Stomach smooth muscle (tissue), 2 donors: ENCODE data around the gene CREB3.

Experiments
- H3K27ac ChIP-seq: one replicate; pipeline ENCODE4 v1.7.0; 2013; ENCODE audit warnings: mild to moderate bottlenecking, low read length, inconsistent platforms
- H3K27me3 ChIP-seq, 2 donors: one replicate each; pipeline ENCODE4 v1.7.0; 2013; ENCODE audit warnings: low read length in 2 of 2; ENCODE audit not compliant: insufficient read depth in 2 of 2, control insufficient read depth in 1 of 2
- H3K36me3 ChIP-seq, 2 donors: one replicate each; pipeline ENCODE4 v1.7.0; 2013; ENCODE audit warnings: low read length in 2 of 2; ENCODE audit not compliant: control insufficient read depth in 2 of 2, insufficient read depth in 2 of 2
- H3K4me1 ChIP-seq: one replicate; pipeline ENCODE4 v1.7.0; 2013; ENCODE audit warnings: low read length; ENCODE audit not compliant: control insufficient read depth, insufficient read depth
- H3K4me3 ChIP-seq, 2 donors: one replicate each; pipeline ENCODE4 v1.7.0; 2013; ENCODE audit warnings: low read length in 2 of 2
- H3K9ac ChIP-seq, 2 donors: one replicate each; pipeline ENCODE4 v1.7.0; 2013; ENCODE audit warnings: low read length in 2 of 2, mild to moderate bottlenecking in 1 of 2
- H3K9me3 ChIP-seq, 2 donors: one replicate each; pipeline ENCODE4 v1.7.0; 2013; ENCODE audit warnings: low read length in 2 of 2; ENCODE audit not compliant: control insufficient read depth in 2 of 2
- donor health status: healthy.
- donor health status: Pancreatic carcinoma.

The CREB3 gene

GRCh38 chr9:35714123-35714522 lies 18.3 kb upstream of the CREB3 start:
- Histone ChIP-seq H3K9ac (no peak overlapping the region), H3K4me1 (no peaks in the 10 kb centered on the region), H3K9me3 (no peaks in the 10 kb centered on the region), H3K36me3 (peaks cover 87% of the 10 kb centered on the region in 2 donors), H3K27ac (peak overlapping the region; percentile 41), H3K27me3 (no peaks in the 10 kb centered on the region), H3K4me3 (no peak overlapping the region)

- H3K27me3 ChIP-seq, result no peaks in the 10 kb centered on the region
- H3K27ac ChIP-seq, result peak overlapping the region; percentile 70
- no peaks in the 10 kb centered on the region for H3K9me3 ChIP-seq
- no peak overlapping the region for H3K9ac ChIP-seq
- H3K4me3 ChIP-seq, result no peak overlapping the region
- no peaks in the 10 kb centered on the region for H3K4me1 ChIP-seq
- peaks cover 90 to 93% of the 10 kb centered on the region in 2 donors for H3K36me3 ChIP-seq
Observed at GRCh38 chr9:35714579-35715252, 17.8 kb upstream of the CREB3 start.

DNA sequence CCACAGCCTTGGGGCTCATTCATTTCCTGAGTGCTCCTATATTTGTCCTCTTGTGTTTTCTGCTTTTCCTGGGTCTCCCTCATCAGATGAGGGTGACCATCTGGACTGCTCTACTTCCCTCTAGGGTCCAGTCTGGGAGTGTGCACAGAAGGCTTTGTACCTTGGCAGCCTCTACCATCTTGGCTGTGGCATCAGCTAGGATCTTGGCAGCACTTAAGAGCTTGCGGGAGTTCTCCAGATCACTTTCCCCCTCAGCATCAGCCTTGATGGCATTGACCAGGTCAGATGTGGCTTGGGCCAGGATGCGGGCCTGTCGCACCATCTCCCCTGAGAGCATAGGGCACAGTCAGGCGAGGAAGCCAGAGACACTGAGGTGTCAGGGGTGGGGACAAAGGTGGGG lies 16.2 kb upstream of the CREB3 start:
- no peak overlapping the region for H3K4me3 ChIP-seq
- H3K36me3 ChIP-seq, result peaks cover 94 to 97% of the 10 kb centered on the region in 2 donors
- no peaks in the 10 kb centered on the region for H3K27me3 ChIP-seq
- peak overlapping the region; percentile 25 for H3K27ac ChIP-seq
- no peaks in the 10 kb centered on the region for H3K9me3 ChIP-seq
- H3K4me1 ChIP-seq, result no peaks in the 10 kb centered on the region
- peak overlapping the region in 1 of 2 donors; percentile 1 for H3K9ac ChIP-seq

DNA sequence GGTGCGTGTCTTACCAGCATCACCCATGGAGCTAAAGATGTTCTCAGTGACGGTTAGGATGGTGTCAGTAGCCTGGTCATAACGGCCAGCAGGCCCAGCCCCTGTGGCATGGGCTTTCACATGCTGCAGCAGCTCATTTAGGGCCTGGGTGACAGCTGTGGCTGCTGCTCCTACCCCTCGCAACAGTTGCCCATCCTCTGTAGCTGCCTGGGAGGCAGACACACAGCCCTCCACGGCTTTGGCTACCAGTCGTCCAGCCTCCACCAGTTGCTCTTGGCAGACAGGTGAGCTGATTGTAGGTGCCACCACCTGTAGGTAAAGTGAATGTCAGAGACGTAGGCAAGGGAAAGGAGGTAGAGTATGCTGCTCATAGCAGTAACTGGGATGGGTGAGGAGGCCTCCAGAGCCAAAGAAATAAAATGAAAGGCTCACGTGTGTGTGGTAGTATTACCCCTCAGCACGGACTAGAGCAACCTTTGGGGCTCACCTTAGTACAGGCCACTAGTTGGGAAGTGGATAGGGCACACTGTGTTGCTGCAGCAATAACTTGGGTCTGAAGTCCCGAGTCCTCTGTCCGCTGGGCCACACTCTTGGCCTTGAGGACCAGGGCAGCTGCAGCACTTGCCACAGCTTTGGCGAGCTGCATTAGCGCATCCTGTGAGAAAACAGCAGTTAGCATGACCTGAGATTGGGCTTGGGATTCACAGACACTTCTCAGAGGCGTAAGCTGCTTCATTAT lies 15.2 kb upstream of the CREB3 start:
- Histone ChIP-seq H3K4me3 (no peak overlapping the region), H3K36me3 (peaks cover 94 to 97% of the 10 kb centered on the region in 2 donors), H3K27ac (peak overlapping the region; percentile 25), H3K27me3 (no peaks in the 10 kb centered on the region), H3K4me1 (no peaks in the 10 kb centered on the region), H3K9ac (no peak overlapping the region), H3K9me3 (no peaks in the 10 kb centered on the region)

DNA sequence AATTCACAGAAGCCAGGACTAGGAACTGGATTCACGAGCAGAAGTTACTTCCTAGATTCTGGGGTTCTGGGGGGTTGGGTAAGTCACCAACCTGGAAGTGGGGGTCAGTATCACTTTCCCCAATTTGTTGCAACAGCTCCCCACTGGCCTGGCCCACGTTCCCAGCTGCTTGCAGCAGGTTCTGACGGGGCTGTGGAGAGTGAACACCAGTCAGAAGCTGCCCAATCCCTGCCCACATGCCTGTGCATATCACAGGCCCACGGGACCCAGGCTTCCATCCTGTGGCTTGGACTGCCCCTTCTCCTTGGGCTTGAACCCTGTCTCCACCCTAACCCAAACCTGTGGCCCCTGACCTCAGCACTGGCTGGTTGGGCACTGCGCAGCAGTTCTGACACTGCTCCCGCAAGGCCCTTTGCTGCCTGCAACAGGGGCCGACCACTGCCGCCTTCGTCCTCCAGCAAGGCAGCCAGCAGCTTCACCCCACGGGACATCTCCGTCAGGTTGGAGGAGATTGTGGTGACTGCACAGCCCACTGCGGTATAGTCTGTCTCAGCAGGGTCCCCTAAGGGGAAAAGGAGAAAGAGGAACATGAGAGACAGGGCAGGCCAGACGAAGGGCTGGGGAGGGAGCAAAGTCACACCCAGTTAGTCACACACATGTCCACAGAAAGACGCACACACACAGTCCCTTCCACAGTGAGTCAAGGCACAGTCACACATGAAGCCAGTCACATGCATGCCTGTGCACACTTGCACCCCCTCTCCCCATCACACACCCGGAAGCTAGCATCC lies 13.6 kb upstream of the CREB3 start:
- no peak overlapping the region for H3K9ac ChIP-seq

GRCh38 chr9:35719546-35719945 lies 12.9 kb upstream of the CREB3 start:
- Histone ChIP-seq H3K9ac (no peak overlapping the region), H3K27ac (peak overlapping the region; percentile 41), H3K36me3 (peaks cover 95 to 99% of the 10 kb centered on the region in 2 donors), H3K4me1 (no peaks in the 10 kb centered on the region), H3K27me3 (no peaks in the 10 kb centered on the region), H3K9me3 (no peaks in the 10 kb centered on the region), H3K4me3 (no peak overlapping the region)

More for the DNA sequence above, 13.6 kb upstream of the CREB3 start:
- peaks cover 95 to 99% of the 10 kb centered on the region in 2 donors for H3K36me3 ChIP-seq
- no peaks in the 10 kb centered on the region for H3K4me1 ChIP-seq
- H3K27ac ChIP-seq, result peak overlapping the region; percentile 41
- H3K27me3 ChIP-seq, result no peaks in the 10 kb centered on the region
- H3K4me3 ChIP-seq, result no peak overlapping the region
- H3K9me3 ChIP-seq, result no peaks in the 10 kb centered on the region

GRCh38 chr9:35723426-35723825 lies 9.0 kb upstream of the CREB3 start:
- H3K4me3 ChIP-seq, result no peak overlapping the region
- H3K36me3 ChIP-seq, result peaks cover 71 to 75% of the 10 kb centered on the region in 2 donors
- peaks cover 33% of the 10 kb centered on the region for H3K4me1 ChIP-seq
- peak overlapping the region; percentile 49 for H3K27ac ChIP-seq
- H3K27me3 ChIP-seq, result no peaks in the 10 kb centered on the region
- no peaks in the 10 kb centered on the region for H3K9me3 ChIP-seq
- no peak overlapping the region for H3K9ac ChIP-seq

GRCh38 chr9:35723908-35724307 lies 8.6 kb upstream of the CREB3 start:
- no peaks in the 10 kb centered on the region for H3K27me3 ChIP-seq
- H3K9me3 ChIP-seq, result no peaks in the 10 kb centered on the region
- H3K4me3 ChIP-seq, result no peak overlapping the region
- H3K36me3 ChIP-seq, result peaks cover 66 to 70% of the 10 kb centered on the region in 2 donors
- H3K4me1 ChIP-seq, result peaks cover 38% of the 10 kb centered on the region
- no peak overlapping the region for H3K9ac ChIP-seq
- peak overlapping the region; percentile 49 for H3K27ac ChIP-seq

DNA sequence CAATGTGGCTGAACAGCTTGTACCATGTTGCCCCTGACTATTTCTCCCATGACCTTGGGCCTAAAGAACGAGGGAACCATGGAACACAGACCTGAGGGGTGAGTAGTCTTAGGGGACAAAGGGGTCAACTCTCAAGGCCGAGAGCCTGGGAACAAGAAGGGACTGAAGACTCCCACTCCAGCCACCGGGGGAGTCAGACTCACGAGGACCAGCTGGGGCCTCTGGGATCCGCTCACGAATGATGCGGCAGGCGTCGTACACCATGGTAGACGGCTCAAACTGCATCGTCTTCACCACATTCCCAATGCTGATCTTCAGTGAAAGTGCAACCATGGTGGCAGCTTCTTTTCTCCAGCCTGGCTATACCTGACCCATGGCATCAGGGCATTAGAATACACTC lies 7.1 kb upstream of the CREB3 start:
- Histone ChIP-seq H3K4me3 (no peak overlapping the region), H3K9me3 (no peaks in the 10 kb centered on the region), H3K36me3 (peaks cover 51 to 55% of the 10 kb centered on the region in 2 donors), H3K9ac (peak overlapping the region in 1 of 2 donors; percentile 21), H3K27ac (peak overlapping the region; percentile 46), H3K27me3 (no peaks in the 10 kb centered on the region), H3K4me1 (peaks cover 52% of the 10 kb centered on the region)

DNA sequence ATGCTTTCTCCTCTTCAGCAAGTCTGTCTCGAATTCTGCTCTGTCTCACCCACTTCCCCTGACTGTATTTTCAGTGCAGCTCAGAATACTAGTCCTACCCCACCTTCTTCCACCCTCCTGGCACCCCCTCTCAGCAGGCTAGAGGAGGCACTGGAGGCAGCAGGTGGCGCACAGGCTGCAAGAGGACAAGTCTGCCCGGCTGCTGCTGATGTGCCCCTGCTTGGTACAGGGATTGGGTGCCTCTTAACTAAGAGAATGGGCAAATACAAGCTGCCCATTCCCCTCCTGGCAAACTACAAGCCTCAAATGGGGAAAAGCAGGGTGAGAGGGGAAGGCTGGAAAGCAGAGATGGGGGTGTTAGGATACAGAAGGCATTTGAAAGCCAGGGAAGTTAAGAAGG lies 5.5 kb upstream of the CREB3 start:
- Histone ChIP-seq H3K9ac (peak overlapping the region; percentile 99 to 100), H3K4me1 (peaks cover 57% of the 10 kb centered on the region), H3K36me3 (peaks cover 36 to 40% of the 10 kb centered on the region in 2 donors), H3K4me3 (peak overlapping the region; percentile 94 to 95), H3K27ac (peak overlapping the region; percentile 99), H3K27me3 (no peaks in the 10 kb centered on the region), H3K9me3 (no peaks in the 10 kb centered on the region)
